ENCODE results near the gene ANKRD39.

GRCh38 chr2:96809951-96810782 is 47.6 kb downstream of the ANKRD39 start:
- TF ChIP-seq CTCF (IDR thresholded peaks at IDR 0.05) (no peak), POLR2A (IDR thresholded peaks at IDR 0.05) (no peak)

Measured in right lobe of liver (tissue), 4 donors.